Measurements from ENCODE around the gene CALB2. TPM values are rescaled to one million over a fixed set of nuclear protein-coding genes. Genes with fewer than 3 reads are reported as not detected.

CALB2 gene
- polyA plus RNA-seq, 2 of the 4 experiments (the other 2 are of a cell fraction), result 3.7 to 6.4 TPM

DNA sequence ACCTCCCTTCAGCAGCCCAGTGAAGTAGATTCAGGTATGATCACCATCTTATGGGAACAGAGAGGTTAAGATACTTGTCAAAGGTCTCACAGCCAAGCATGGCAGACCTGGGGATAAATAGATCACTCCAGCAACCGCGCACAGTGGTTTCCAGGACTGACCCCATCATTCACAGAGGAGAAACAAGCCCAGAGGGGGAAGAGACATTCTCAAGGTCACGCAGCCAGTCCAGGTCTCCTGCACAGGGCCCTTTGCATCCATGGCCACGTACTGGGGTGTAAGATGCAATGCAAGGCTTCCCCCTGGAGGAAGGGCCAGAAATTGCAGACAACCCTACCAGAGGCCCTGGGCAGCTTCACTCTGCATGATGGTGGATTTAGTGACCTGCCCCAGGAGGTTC, 63.4 kb downstream of the CALB2 start:
- no peaks in the 10 kb centered on the region for H3K4me1 ChIP-seq
- POLR2A ChIA-PET, result no interaction called here
- peak; percentile 46 to 51 for DNase-seq (ENCODE audit: low read depth in 1 of 2, low spot score in 1 of 2)
- CTCF ChIA-PET, result interaction anchor here (1.0 to 5.0 kb wide), 7 partner anchors 9 to 189 kb away, joined by 3 to 40 read pairs (median 4); no protein-coding TSS in a partner anchor
- ATAC-seq, result no peak
- no peak overlapping the region for H3K27ac ChIP-seq
- FAIRE-seq, result no peak
- TF ChIP-seq RAD21 (conservative IDR thresholded peaks at IDR 0.05 in 1 of 2, IDR thresholded peaks at IDR 0.05 in 1 of 2), result peak; percentile 34 to 48; a peak in 4 of 5 replicates
- no peak for TF ChIP-seq USF2 (IDR thresholded peaks at IDR 0.05)
- TF ChIP-seq CTCF (IDR thresholded peaks at IDR 0.05), result peak; percentile 34
- no peak overlapping the region for H3K4me2 ChIP-seq
- 53% methylated on average over 4 of the region's 4 CpGs for WGBS (ENCODE audit: missing lambda C conversion rate)
- no peaks in the 10 kb centered on the region for H3K9me3 ChIP-seq
- no peak overlapping the region for H3K4me3 ChIP-seq

- no peak overlapping the region for H3K4me2 ChIP-seq
- CTCF ChIA-PET, result interaction anchor here (1.0 to 5.0 kb wide), 6 partner anchors 10 to 185 kb away, joined by 3 to 40 read pairs (median 4); no protein-coding TSS in a partner anchor
- POLR2A ChIA-PET, result no interaction called here
- DNase-seq (ENCODE audit: low read depth in 1 of 2, low spot score in 1 of 2) (no peak), FAIRE-seq (no peak), ATAC-seq (no peak)
- no peak for TF ChIP-seq FOXS1 (CRISPR knock-in tag; IDR thresholded peaks at IDR 0.05)
- TF ChIP-seq, protein P1, sequence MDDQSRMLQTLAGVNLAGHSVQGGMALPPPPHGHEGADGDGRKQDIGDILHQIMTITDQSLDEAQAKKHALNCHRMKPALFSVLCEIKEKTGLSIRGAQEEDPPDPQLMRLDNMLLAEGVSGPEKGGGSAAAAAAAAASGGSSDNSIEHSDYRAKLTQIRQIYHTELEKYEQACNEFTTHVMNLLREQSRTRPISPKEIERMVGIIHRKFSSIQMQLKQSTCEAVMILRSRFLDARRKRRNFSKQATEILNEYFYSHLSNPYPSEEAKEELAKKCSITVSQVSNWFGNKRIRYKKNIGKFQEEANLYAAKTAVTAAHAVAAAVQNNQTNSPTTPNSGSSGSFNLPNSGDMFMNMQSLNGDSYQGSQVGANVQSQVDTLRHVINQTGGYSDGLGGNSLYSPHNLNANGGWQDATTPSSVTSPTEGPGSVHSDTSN (IDR thresholded peaks at IDR 0.05), result no peak
- no peak for TF ChIP-seq CEBPB (IDR thresholded peaks at IDR 0.05)
- TF ChIP-seq RNF2 (IDR thresholded peaks at IDR 0.05; ENCODE audit: borderline replicate concordance, low read depth), result no peak
- TF ChIP-seq TFCP2L1 (CRISPR knock-in tag; IDR thresholded peaks at IDR 0.05), result no peak
- H3K4me3 ChIP-seq, result no peak overlapping the region
- 8% methylated on average over 2 of the region's 2 CpGs for WGBS (ENCODE audit: missing lambda C conversion rate)
- H3K9me3 ChIP-seq, result no peaks in the 10 kb centered on the region
- peaks cover 5% of the 10 kb centered on the region; the same call in 1 of the 3 replicates for H3K4me1 ChIP-seq
- no peak overlapping the region for H3K27ac ChIP-seq
Measured at GRCh38 chr16:71423016-71423415, 64.5 kb downstream of the CALB2 start.

DNA sequence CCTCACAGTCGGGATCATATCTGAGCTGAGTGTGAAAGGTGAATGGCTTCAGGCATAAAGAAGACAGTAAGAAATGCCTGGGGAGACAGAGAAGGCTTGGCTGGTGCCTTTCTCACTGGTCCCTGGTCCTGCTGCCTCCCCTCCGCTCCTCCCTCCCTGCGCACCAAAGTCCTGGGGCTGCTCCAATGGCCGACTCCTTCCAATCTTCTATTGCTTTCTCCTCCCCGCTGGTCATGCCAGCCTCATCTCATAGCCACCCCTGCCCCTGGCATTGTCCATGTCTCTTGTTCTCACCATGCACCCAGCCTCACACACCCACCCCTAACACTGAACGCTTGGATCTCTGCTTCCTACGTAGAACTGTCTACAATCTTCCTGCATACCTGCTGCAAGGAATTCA, 65.3 kb downstream of the CALB2 start:
- Histone ChIP-seq H3K4me2 (no peak overlapping the region), H3K4me1 (peaks cover 5% of the 10 kb centered on the region; the same call in 1 of the 3 replicates), H3K27ac (no peak overlapping the region), H3K9me3 (0 out of 3 replicates have a peak, but pooled peaks cover 3% of the 10 kb centered on the region), H3K4me3 (no peak overlapping the region)
- WGBS (ENCODE audit: missing lambda C conversion rate), result 59% methylated on average over 7 of the region's 7 CpGs
- ChIA-PET CTCF (interaction anchor here (1.0 to 5.0 kb wide), 2 partner anchors 11 to 70 kb away, joined by 4 to 40 read pairs; no protein-coding TSS in a partner anchor), POLR2A (no interaction called here)
- no peak for DNase-seq (ENCODE audit: low read depth in 1 of 2, low spot score in 1 of 2)
- no peak for TF ChIP-seq HEYL (CRISPR knock-in tag; IDR thresholded peaks at IDR 0.05)
- TF ChIP-seq MAFK (IDR thresholded peaks at IDR 0.05; ENCODE audit: partially characterized antibody), result no peak
- TF ChIP-seq CBX2 (IDR thresholded peaks at IDR 0.05; ENCODE audit: borderline replicate concordance, low read depth), result no peak
- TF ChIP-seq, protein P2, sequence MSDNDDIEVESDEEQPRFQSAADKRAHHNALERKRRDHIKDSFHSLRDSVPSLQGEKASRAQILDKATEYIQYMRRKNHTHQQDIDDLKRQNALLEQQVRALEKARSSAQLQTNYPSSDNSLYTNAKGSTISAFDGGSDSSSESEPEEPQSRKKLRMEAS (IDR thresholded peaks at IDR 0.05), result no peak
- TF ChIP-seq NR3C1 (IDR thresholded peaks at IDR 0.05), result no peak
- no peak for TF ChIP-seq MYC (IDR thresholded peaks at IDR 0.05; ENCODE audit: borderline replicate concordance, low read length)
- TF ChIP-seq EP300 (IDR thresholded peaks at IDR 0.05), result no peak
- no peak for TF ChIP-seq SREBF2 (IDR thresholded peaks at IDR 0.05)
- TF ChIP-seq TP53 (CRISPR knock-in tag; IDR thresholded peaks at IDR 0.05), result no peak
- no peak for TF ChIP-seq JUN (IDR thresholded peaks at IDR 0.05)
- no peak for TF ChIP-seq FOSL2 (IDR thresholded peaks at IDR 0.05)
- TF ChIP-seq FOSL2 (CRISPR knock-in tag; IDR thresholded peaks at IDR 0.05), result no peak
- no peak for FAIRE-seq
- ATAC-seq, result no peak
